Sigmoid colon (tissue), 7 donors: Measurements from ENCODE around the gene DIS3L2. TPM values are rescaled to one million over a fixed set of nuclear protein-coding genes. Genes with fewer than 3 reads are reported as not detected.

Experiments
- DNase-seq: peaks from one replicate; pipeline ENCODE4 v3.0.0-alpha.2; 2019
- H3K27ac ChIP-seq, 4 donors: fragments of 200-600 bp; sonication (generic); one replicate each; pipeline ENCODE4 v1.5.1; 2016 to 2019; ENCODE audit warnings: mild to moderate bottlenecking in 1 of 4
- H3K27me3 ChIP-seq, 3 donors: fragments of 200-600 bp; sonication (generic); one replicate each; pipeline ENCODE4 v1.5.1; 2019; ENCODE audit warnings: mild to moderate bottlenecking in 1 of 3
- H3K36me3 ChIP-seq, 4 donors: fragments of 200-600 bp; sonication (generic); one replicate each; pipeline ENCODE4 v1.5.1; 2016 to 2019
- H3K4me1 ChIP-seq, 4 donors: fragments of 200-600 bp; sonication (generic); one replicate each; pipeline ENCODE4 v1.5.1; 2017 to 2019
- H3K4me3 ChIP-seq, 4 donors: fragments of 200-600 bp; sonication (generic); one replicate each; pipeline ENCODE4 v1.5.1; 2017 to 2019; ENCODE audit warnings: mild to moderate bottlenecking in 2 of 4, moderate library complexity in 1 of 4
- H3K9me3 ChIP-seq, 4 donors: fragments of 200-600 bp in 3 of 4; sonication (generic) in 3 of 4; one replicate each; pipeline versions ENCODE4 v1.5.1 to v1.6.1; 2013 to 2019
- CTCF ChIP-seq, 4 experiments: fragments of 450-650 bp in 3 of 4; fragments of 200-600 bp in 1 of 4; IDR thresholded peaks; one replicate each; pipeline ENCODE4 v1.5.1; 2016 to 2019; ENCODE audit warnings: antibody characterized with exemption in 4 of 4, mild to moderate bottlenecking in 3 of 4, moderate library complexity in 2 of 4
- EP300 ChIP-seq, 4 donors: sonication (generic); formaldehyde crosslinking; IDR thresholded peaks; one replicate each; pipeline ENCODE4 v1.6.1; 2017; ENCODE audit warnings: antibody characterized with exemption in 4 of 4
- POLR2A ChIP-seq, 2 donors: fragments of 450-650 bp; IDR thresholded peaks; one replicate each; pipeline ENCODE4 v1.6.1; 2016; ENCODE audit warnings: antibody characterized with exemption in 2 of 2, mild to moderate bottlenecking in 2 of 2, moderate library complexity in 2 of 2
- POLR2AphosphoS5 ChIP-seq, 4 donors: sonication (generic); formaldehyde crosslinking; IDR thresholded peaks; one replicate each; pipeline ENCODE4 v1.6.1; 2017; ENCODE audit warnings: antibody characterized with exemption in 4 of 4
- WGBS, 2 donors: extraction: QIAGEN DNeasy Blood & Tissue Kit; methylation state at CpG; one replicate each; pipeline ENCODE4 v1.1.7; 2013; 5-methylcytosine and 5-hydroxymethylcytosine counted together
- intact Hi-C: fragments of 100-400 bp; cut with DNase I; formaldehyde crosslinking; loops from one replicate; pipeline ENCODE4 v1.15.1; 2023
- polyA plus RNA-seq, 3 donors: library from polyadenylated mRNA; stranded (reverse); fragments of 200-250 nt; gene quantifications; one replicate each; pipeline ENCODE4 v1.2.3, GENCODE V29; 2013
- total RNA-seq, 4 donors: library from RNA; depleted of rRNA; stranded (reverse); fragments of >200 nt; gene quantifications; one replicate each; pipeline ENCODE4 v1.1.0, GENCODE V29; 2016
- donor health status: healthy with polysubstance abuse.
- donor health status: Bipolar disorder and iron deficiency.
- donor health status: healthy.

DIS3L2 gene
- total and polyA plus RNA-seq, 7 donors: 8.8 to 37.9 (median 22.5) TPM

GRCh38 chr2:232183279-232183678 is 221.8 kb downstream of the DIS3L2 start:
- intact Hi-C loops: no loop called here
- Histone ChIP-seq H3K4me1 (no peaks in the 10 kb centered on the region), H3K36me3 (no peaks in the 10 kb centered on the region), H3K4me3 (no peak overlapping the region), H3K9me3 (no peaks in the 10 kb centered on the region), H3K27ac (no peak overlapping the region), H3K27me3 (no peaks in the 10 kb centered on the region)
- DNase-seq: no peak
- WGBS, 2 donors: 91 to 93% methylated on average over 2 of the region's 2 CpGs
- TF ChIP-seq CTCF (IDR thresholded peaks at IDR 0.05) (no peak), POLR2AphosphoS5 (IDR thresholded peaks at IDR 0.05) (no peak), EP300 (IDR thresholded peaks at IDR 0.05) (no peak), POLR2A (IDR thresholded peaks at IDR 0.05) (no peak)

GRCh38 chr2:232184346-232184745 is 222.8 kb downstream of the DIS3L2 start:
- TF ChIP-seq POLR2A (IDR thresholded peaks at IDR 0.05) (no peak), CTCF (IDR thresholded peaks at IDR 0.05) (no peak), EP300 (IDR thresholded peaks at IDR 0.05) (no peak), POLR2AphosphoS5 (IDR thresholded peaks at IDR 0.05) (no peak)
- H3K27me3 ChIP-seq: no peaks in the 10 kb centered on the region
- H3K36me3 ChIP-seq: no peaks in the 10 kb centered on the region
- DNase-seq: no peak
- H3K4me3 ChIP-seq: no peak overlapping the region
- H3K4me1 ChIP-seq: no peaks in the 10 kb centered on the region
- H3K9me3 ChIP-seq: no peaks in the 10 kb centered on the region
- 97 to 98% methylated on average over 6 of the region's 6 CpGs for WGBS, 2 donors
- no peak overlapping the region for H3K27ac ChIP-seq
- intact Hi-C loops: no loop called here

- Histone ChIP-seq H3K9me3 (peaks cover 0 to 3% (median 0%) of the 10 kb centered on the region in 4 donors), H3K27me3 (no peaks in the 10 kb centered on the region), H3K36me3 (no peaks in the 10 kb centered on the region), H3K4me3 (no peak overlapping the region), H3K4me1 (no peaks in the 10 kb centered on the region), H3K27ac (no peak overlapping the region)
- no peak for DNase-seq
- 95 to 97% methylated on average over 2 of the region's 2 CpGs for WGBS, 2 donors
- intact Hi-C loops: no loop called here
- TF ChIP-seq CTCF (IDR thresholded peaks at IDR 0.05) (no peak), POLR2AphosphoS5 (IDR thresholded peaks at IDR 0.05) (no peak), POLR2A (IDR thresholded peaks at IDR 0.05) (no peak), EP300 (IDR thresholded peaks at IDR 0.05) (no peak)
These were observed 229.3 kb downstream of the DIS3L2 start for GRCh38 chr2:232190796-232191195.

- intact Hi-C loops: no loop called here
- Histone ChIP-seq H3K4me3 (no peak overlapping the region), H3K27ac (no peak overlapping the region), H3K9me3 (peaks cover 0 to 3% (median 0%) of the 10 kb centered on the region in 4 donors), H3K4me1 (no peaks in the 10 kb centered on the region), H3K36me3 (no peaks in the 10 kb centered on the region), H3K27me3 (no peaks in the 10 kb centered on the region)
- TF ChIP-seq POLR2AphosphoS5 (IDR thresholded peaks at IDR 0.05) (no peak), POLR2A (IDR thresholded peaks at IDR 0.05) (no peak), CTCF (IDR thresholded peaks at IDR 0.05) (no peak), EP300 (IDR thresholded peaks at IDR 0.05) (no peak)
- 100% methylated on average over 1 of the region's 1 CpG for WGBS, 2 donors
- DNase-seq: no peak
These were observed 234.0 kb downstream of the DIS3L2 start for GRCh38 chr2:232195487-232195886.

- DNase-seq: no peak
- no peaks in the 10 kb centered on the region for H3K4me1 ChIP-seq
- no peak overlapping the region for H3K4me3 ChIP-seq
- intact Hi-C loops: no loop called here
- TF ChIP-seq POLR2A (IDR thresholded peaks at IDR 0.05) (no peak), EP300 (IDR thresholded peaks at IDR 0.05) (no peak), CTCF (IDR thresholded peaks at IDR 0.05) (no peak), POLR2AphosphoS5 (IDR thresholded peaks at IDR 0.05) (no peak)
- no peaks in the 10 kb centered on the region for H3K27me3 ChIP-seq
- H3K27ac ChIP-seq: no peak overlapping the region
- H3K36me3 ChIP-seq: no peaks in the 10 kb centered on the region
- peaks cover 0 to 3% (median 0%) of the 10 kb centered on the region in 4 donors for H3K9me3 ChIP-seq
These were observed 235.3 kb downstream of the DIS3L2 start for GRCh38 chr2:232196802-232197201.
